ENCODE measurements around the gene SLC1A4.

DNA sequence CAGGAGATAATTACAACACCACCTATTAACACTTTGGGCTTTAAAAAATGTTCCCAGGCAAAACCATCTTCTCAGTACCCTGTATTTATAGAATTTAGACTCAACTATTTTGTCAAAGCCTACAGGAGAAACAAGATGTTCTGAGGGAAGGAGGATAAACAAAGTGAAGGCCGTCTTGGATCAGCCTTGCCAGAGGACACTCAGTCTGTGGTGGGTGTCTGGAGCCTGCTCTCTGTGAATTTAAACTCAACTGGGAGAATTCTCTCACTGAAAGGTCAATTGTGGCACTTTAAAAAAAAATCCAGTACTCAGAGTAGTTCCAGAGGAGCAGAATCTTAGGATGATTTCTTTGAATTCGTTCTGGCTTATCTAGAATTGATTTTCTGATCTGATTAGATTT, 28.4 kb upstream of the SLC1A4 start:
- no peak for TF ChIP-seq POLR2A (IDR thresholded peaks at IDR 0.05)
- TF ChIP-seq CTCF (IDR thresholded peaks at IDR 0.05) = no peak

All from transverse colon (tissue), 3 donors.